ENCODE data around the gene ARID1A. TPM values are rescaled to one million over a fixed set of nuclear protein-coding genes. Genes with fewer than 3 reads are reported as not detected.
"Not testable (repeated sequence)": the region's sequence is repeated elsewhere in the genome, so short reads cannot be mapped to it uniquely, and the experiment has no call there.

ARID1A gene
- total RNA-seq, 1 donor from 2014 or later, result 28.4 TPM

- DNase-seq (ENCODE audit: low spot score), result peak; percentile 95
These were observed 92.1 kb downstream of the ARID1A start, which contains the start of gene PIGV for GRCh38 chr1:26787706-26788514. PIGV (plus strand) TSS chr1:26787950; CDS start chr1:26790816, 2,866 bp downstream.

- DNase-seq (ENCODE audit: low spot score), result no peak
These were observed 92.6 kb downstream of the ARID1A start for GRCh38 chr1:26788515-26788785.

- DNase-seq (ENCODE audit: low spot score), result peak; percentile 91
These were observed 93.2 kb downstream of the ARID1A start for GRCh38 chr1:26788836-26789611.

GRCh38 chr1:26789612-26789865, 93.7 kb downstream of the ARID1A start:
- DNase-seq (ENCODE audit: low spot score), result no peak

- no peak for DNase-seq (ENCODE audit: low spot score)
These were observed 94.1 kb downstream of the ARID1A start for GRCh38 chr1:26789931-26790330.

GRCh38 chr1:26790551-26790953, 94.7 kb downstream of the ARID1A start:
- no peak for DNase-seq (ENCODE audit: low spot score)

GRCh38 chr1:26791148-26791547, 95.3 kb downstream of the ARID1A start:
- no peak for DNase-seq (ENCODE audit: low spot score)

- DNase-seq (ENCODE audit: low spot score), result no peak
These were observed 95.8 kb downstream of the ARID1A start for GRCh38 chr1:26791626-26792025.

- DNase-seq (ENCODE audit: low spot score), result no peak
These were observed 97.1 kb downstream of the ARID1A start for GRCh38 chr1:26792924-26793323.

- DNase-seq (ENCODE audit: low spot score), result no peak
These were observed 98.6 kb downstream of the ARID1A start for GRCh38 chr1:26794391-26794790.

- DNase-seq (ENCODE audit: low spot score), result no peak
These were observed 101.8 kb downstream of the ARID1A start for GRCh38 chr1:26797627-26798026.

GRCh38 chr1:26799479-26800142, 103.8 kb downstream of the ARID1A start:
- DNase-seq (ENCODE audit: low spot score), result peak; percentile 79

GRCh38 chr1:26803932-26804331, 108.1 kb downstream of the ARID1A start:
- not testable (repeated sequence) for DNase-seq (ENCODE audit: low spot score)

GRCh38 chr1:26810105-26810504, 114.3 kb downstream of the ARID1A start:
- peak; percentile 66 for DNase-seq (ENCODE audit: low spot score)

- DNase-seq (ENCODE audit: low spot score), result no peak
These were observed 115.2 kb downstream of the ARID1A start for GRCh38 chr1:26811057-26811456.

- no peak for DNase-seq (ENCODE audit: low spot score)
These were observed 115.9 kb downstream of the ARID1A start for GRCh38 chr1:26811708-26812107.

- no peak for DNase-seq (ENCODE audit: low spot score)
These were observed 118.6 kb downstream of the ARID1A start for GRCh38 chr1:26814377-26814776.

- no peak for DNase-seq (ENCODE audit: low spot score)
These were observed 119.1 kb downstream of the ARID1A start for GRCh38 chr1:26814893-26815292.

GRCh38 chr1:26820784-26821269, 125.0 kb downstream of the ARID1A start:
- peak; percentile 15 for DNase-seq (ENCODE audit: low spot score)

- DNase-seq (ENCODE audit: low spot score), result no peak
These were observed 127.1 kb downstream of the ARID1A start for GRCh38 chr1:26822737-26823395.

- DNase-seq (ENCODE audit: low spot score), result peak; percentile 45
These were observed 128.9 kb downstream of the ARID1A start for GRCh38 chr1:26824731-26825130.

Measured in umbilical cord (tissue), 2 donors.